Left lung (tissue), 10 donors: ENCODE results near the gene ZMAT5. TPM values are rescaled to one million over a fixed set of nuclear protein-coding genes. Genes with fewer than 3 reads are reported as not detected.

ENCODE experiments used
- ATAC-seq: fragments of 200-7000 bp; cut with Tn5 transposase; one replicate; pipeline ENCODE4 v1.9.1; 2020; ENCODE audit warnings: moderate library complexity
- DNase-seq, 4 donors: peaks; one replicate each; pipeline ENCODE4 v3.0.0-alpha.2; 2013 to 2020
- H3K27ac ChIP-seq, 2 donors: fragments of 200-600 bp; sonication (generic) in 1 of 2; one replicate each; pipeline versions ENCODE4 v1.5.0 to v1.8.0; 2020 to 2021
- H3K27me3 ChIP-seq, 2 donors: fragments of 200-600 bp; sonication (generic) in 1 of 2; one replicate each; pipeline versions ENCODE4 v1.5.0 to v1.8.0; 2020 to 2021
- H3K36me3 ChIP-seq, 2 donors: fragments of 200-600 bp; sonication (generic) in 1 of 2; one replicate each; pipeline versions ENCODE4 v1.5.0 to v1.8.0; 2020 to 2021
- H3K4me1 ChIP-seq, 2 donors: fragments of 200-600 bp; one replicate each; pipeline ENCODE4 v1.8.0; 2021
- H3K4me3 ChIP-seq, 2 donors: fragments of 200-600 bp; sonication (generic) in 1 of 2; one replicate each; pipeline versions ENCODE4 v1.5.0 to v1.8.0; 2020 to 2021; ENCODE audit warnings: mild to moderate bottlenecking in 1 of 2
- H3K9me3 ChIP-seq, 2 donors: fragments of 200-600 bp; sonication (generic) in 1 of 2; one replicate each; pipeline versions ENCODE4 v1.5.0 to v1.8.0; 2020 to 2021
- CTCF ChIP-seq, 2 donors: fragments of 200-600 bp; sonication (generic) in 1 of 2; IDR thresholded peaks; one replicate each; pipeline versions ENCODE4 v1.5.0 to v1.8.0; 2021; ENCODE audit warnings: antibody characterized with exemption in 2 of 2
- intact Hi-C, 2 donors: fragments of 100-400 bp; cut with DNase I; formaldehyde crosslinking; loops; one replicate each; pipeline versions ENCODE4 v1.11.2 to v1.14.2; 2022
- polyA plus RNA-seq, 6 donors: library from polyadenylated mRNA; unstranded; fragments of 120-200 nt; gene quantifications; one replicate each; pipeline ENCODE4 v1.2.1, GENCODE V29; 2013; ENCODE audit not compliant: insufficient read length in 6 of 6
- total RNA-seq, 2 donors: library from RNA; stranded (reverse); fragmentation: NEBNext Ultra II Directional; extraction: Animal tissue kit (Norgen Biotek cat#: 25700); gene quantifications; one replicate each; pipeline ENCODE4 v1.2.1, GENCODE V29; 2021
- donor health status: DM: no; HTN: yes; CAD: no.
- donor health status: DM: no; HTN: no; CAD: no.

Gene ZMAT5
- total and polyA plus RNA-seq, 8 donors = 20.3 to 23.3 (median 22.3) TPM

- H3K27ac ChIP-seq = peak within 1 kb of the TSS; percentile 79 to 91
- H3K4me3 ChIP-seq = peak within 1 kb of the TSS; percentile 75 to 89
- intact Hi-C loops = no loop called here
- TF ChIP-seq CTCF (IDR thresholded peaks at IDR 0.05) = no peak
- DNase-seq = peak; percentile 91 to 98 (median 95)
- H3K36me3 ChIP-seq = peaks cover 0 to 23% of the 10 kb centered on the region in 2 donors
- peak; percentile 83 for ATAC-seq
- no peaks in the 10 kb centered on the region for H3K9me3 ChIP-seq
- peaks cover 19 to 38% of the 10 kb centered on the region in 2 donors for H3K4me1 ChIP-seq
- H3K27me3 ChIP-seq = no peaks in the 10 kb centered on the region
These were observed 604 bp upstream of the ZMAT5 start, which contains the start of gene UQCR10 for GRCh38 chr22:29767171-29768051. Gene UQCR10, plus strand, starts transcription at chr22:29767369. Its CDS starts 30 bp downstream, at chr22:29767399.

DNA sequence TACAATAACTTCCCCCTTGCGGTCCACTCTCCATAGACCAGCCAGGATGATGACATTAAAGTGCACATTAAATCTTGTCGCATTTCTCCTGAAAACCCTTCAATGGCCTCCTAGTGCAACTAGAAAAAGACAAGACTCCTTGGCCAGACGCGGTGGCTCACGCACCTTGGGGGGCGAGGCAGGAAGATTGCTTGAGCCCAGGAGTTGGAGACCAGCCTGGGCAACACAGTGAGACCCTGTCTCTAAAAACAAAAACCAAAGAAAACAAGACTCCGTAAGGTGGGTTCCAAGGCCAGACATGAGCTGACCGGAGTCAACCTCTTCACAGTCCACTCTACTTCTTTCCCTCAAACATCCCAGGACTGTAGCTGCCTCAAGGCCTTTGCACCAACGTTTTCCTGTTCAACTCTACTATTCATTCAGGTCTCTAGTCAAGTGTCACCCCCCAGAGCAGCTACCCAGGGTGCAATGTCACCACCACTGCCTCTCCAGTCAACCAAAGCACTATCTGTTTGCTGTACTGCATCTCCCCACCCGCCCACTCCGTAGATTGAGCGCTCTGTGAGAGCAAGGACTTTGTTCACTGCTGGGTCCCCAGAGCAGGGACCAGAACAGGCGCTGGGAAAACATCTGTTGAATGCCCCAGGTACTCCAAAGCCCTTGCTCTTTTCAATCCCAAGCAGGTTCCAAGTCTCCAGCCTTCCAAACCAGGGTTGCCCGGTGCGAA is 739 bp downstream of the ZMAT5 start:
- Histone ChIP-seq H3K27me3 (no peaks in the 10 kb centered on the region), H3K4me3 (peak overlapping the region; percentile 74 to 75), H3K36me3 (peaks cover 0 to 18% of the 10 kb centered on the region in 2 donors), H3K4me1 (peaks cover 19 to 38% of the 10 kb centered on the region in 2 donors), H3K9me3 (no peaks in the 10 kb centered on the region), H3K27ac (peak overlapping the region; percentile 79 to 91)
- ATAC-seq (peak; percentile 4), DNase-seq (peak in 1 of 4 donors; percentile 42)
- no peak for TF ChIP-seq CTCF (IDR thresholded peaks at IDR 0.05)
- intact Hi-C loops = no loop called here

- H3K27me3 ChIP-seq = no peaks in the 10 kb centered on the region
- ATAC-seq = no peak
- H3K36me3 ChIP-seq = no peaks in the 10 kb centered on the region
- DNase-seq = peak in 1 of 4 donors; percentile 40
- H3K4me1 ChIP-seq = peaks cover 7 to 17% of the 10 kb centered on the region in 2 donors
- H3K9me3 ChIP-seq = no peaks in the 10 kb centered on the region
- H3K4me3 ChIP-seq = no peak overlapping the region
- no peak overlapping the region for H3K27ac ChIP-seq
- TF ChIP-seq CTCF (IDR thresholded peaks at IDR 0.05) = no peak
- intact Hi-C loops = no loop called here
These were observed 4.5 kb downstream of the ZMAT5 start for GRCh38 chr22:29762263-29762662.

- ATAC-seq = no peak
- no peak overlapping the region for H3K27ac ChIP-seq
- no peak for TF ChIP-seq CTCF (IDR thresholded peaks at IDR 0.05)
- H3K27me3 ChIP-seq = no peaks in the 10 kb centered on the region
- no peaks in the 10 kb centered on the region for H3K9me3 ChIP-seq
- intact Hi-C loops = no loop called here
- peaks cover 0 to under 1% of the 10 kb centered on the region in 2 donors for H3K4me1 ChIP-seq
- DNase-seq = peak in 1 of 4 donors; percentile 18
- H3K4me3 ChIP-seq = no peak overlapping the region
- peaks cover 0 to 4% of the 10 kb centered on the region in 2 donors for H3K36me3 ChIP-seq
These were observed 7.8 kb downstream of the ZMAT5 start for GRCh38 chr22:29758959-29759358.
